Vagina (tissue), 2 donors: Measurements from ENCODE around the gene RRP8. TPM values are rescaled to one million over a fixed set of nuclear protein-coding genes. Genes with fewer than 3 reads are reported as not detected.
A peak's percentile ranks its signal among the peaks of the same experiment; 100 is the strongest.

Source experiments
- DNase-seq, 2 donors: peaks; one replicate each; pipeline ENCODE4 v3.0.0-alpha.2; 2017; ENCODE audit errors: extremely low spot score in 2 of 2
- H3K27ac ChIP-seq: fragments of 200-600 bp; sonication (generic); one replicate; pipeline ENCODE4 v1.5.1; 2019
- H3K27me3 ChIP-seq: fragments of 200-600 bp; sonication (generic); one replicate; pipeline ENCODE4 v1.5.1; 2019
- H3K36me3 ChIP-seq, 2 donors: fragments of 200-600 bp; sonication (generic); one replicate each; pipeline ENCODE4 v1.5.1; 2017 to 2019
- H3K4me1 ChIP-seq: fragments of 200-600 bp; sonication (generic); one replicate; pipeline ENCODE4 v1.5.1; 2019
- H3K4me3 ChIP-seq, 2 donors: fragments of 200-600 bp; sonication (generic); 1 replicate in 1 of 2; 2 replicates in 1 of 2; pipeline ENCODE4 v1.5.1; 2016 to 2019
- H3K9me3 ChIP-seq: fragments of 200-600 bp; sonication (generic); one replicate; pipeline ENCODE4 v1.5.1; 2019
- POLR2A ChIP-seq, 2 donors: fragments of 450-650 bp; IDR thresholded peaks; one replicate each; pipeline ENCODE4 v1.6.1; 2017; ENCODE audit warnings: antibody characterized with exemption in 2 of 2, mild to moderate bottlenecking in 2 of 2, moderate library complexity in 2 of 2
- POLR2AphosphoS5 ChIP-seq, 2 donors: sonication (generic); formaldehyde crosslinking; IDR thresholded peaks; one replicate each; pipeline ENCODE4 v1.9.0; 2017; ENCODE audit warnings: antibody characterized with exemption in 2 of 2, mild to moderate bottlenecking in 2 of 2, low read depth in 1 of 2; ENCODE audit not compliant: insufficient read depth in 1 of 2
- intact Hi-C: fragments of 100-400 bp; cut with DNase I; formaldehyde crosslinking; loops from one replicate; pipeline ENCODE4 v1.15.1; 2023
- total RNA-seq: library from RNA; depleted of rRNA; stranded (reverse); fragments of >200 nt; gene quantifications from one replicate; pipeline ENCODE4 v1.2.3, GENCODE V29; 2016
- TF ChIP-seq, protein P1 (sequence below), 3 experiments: fragments of 450-650 bp in 2 of 3; fragments of 200-600 bp in 1 of 3; sonication (generic) in 1 of 3; IDR thresholded peaks; one replicate each; pipeline ENCODE4 v1.5.1; 2017 to 2019; ENCODE audit warnings: antibody characterized with exemption in 3 of 3, mild to moderate bottlenecking in 2 of 3, moderate library complexity in 2 of 3

Gene RRP8
- total RNA-seq, 1 donor from 2014 or later: 10.3 TPM

DNA sequence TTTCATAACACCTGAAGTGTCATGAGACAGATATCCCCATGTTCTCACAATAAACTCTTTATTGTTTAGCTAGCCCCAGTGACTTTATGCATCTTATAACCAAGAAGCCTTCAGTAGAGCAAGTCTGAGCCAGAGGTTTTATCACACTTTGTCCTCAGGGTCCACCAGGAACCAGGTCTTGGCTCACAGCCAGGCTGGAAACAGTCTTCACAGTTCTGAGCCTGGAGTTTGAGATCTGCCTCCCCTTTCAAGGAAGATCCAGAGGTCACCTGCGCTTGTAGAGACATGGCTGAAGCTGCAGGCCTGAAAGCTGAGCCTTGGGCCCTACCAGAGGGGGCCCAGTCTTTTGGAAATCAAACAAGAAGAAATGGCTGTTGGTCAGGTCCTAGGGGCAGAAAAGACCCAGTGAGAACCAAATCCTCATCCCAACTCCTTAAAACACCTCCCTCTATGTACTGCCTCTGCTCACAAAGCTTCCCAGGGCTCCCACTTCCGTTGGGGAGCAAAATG lies 3.5 kb downstream of the RRP8 start:
- DNase-seq: peak in 1 of 2 donors; percentile 56
- no peak overlapping the region for H3K27ac ChIP-seq
- no peaks in the 10 kb centered on the region for H3K27me3 ChIP-seq
- no peaks in the 10 kb centered on the region for H3K9me3 ChIP-seq
- intact Hi-C loops: loop anchor here (5.0 to 10.0 kb wide), 2 partner anchors 55 to 82 kb away; partner anchors contain the start of genes DCHS1 and MRPL17
- no peak overlapping the region for H3K4me3 ChIP-seq
- peaks cover 0 to 38% of the 10 kb centered on the region in 2 donors for H3K36me3 ChIP-seq
- TF ChIP-seq POLR2AphosphoS5 (IDR thresholded peaks at IDR 0.05; ENCODE audit: insufficient read depth in 1 of 2, low read depth in 1 of 2) (no peak), POLR2A (IDR thresholded peaks at IDR 0.05) (no peak)
- TF ChIP-seq, protein P1, sequence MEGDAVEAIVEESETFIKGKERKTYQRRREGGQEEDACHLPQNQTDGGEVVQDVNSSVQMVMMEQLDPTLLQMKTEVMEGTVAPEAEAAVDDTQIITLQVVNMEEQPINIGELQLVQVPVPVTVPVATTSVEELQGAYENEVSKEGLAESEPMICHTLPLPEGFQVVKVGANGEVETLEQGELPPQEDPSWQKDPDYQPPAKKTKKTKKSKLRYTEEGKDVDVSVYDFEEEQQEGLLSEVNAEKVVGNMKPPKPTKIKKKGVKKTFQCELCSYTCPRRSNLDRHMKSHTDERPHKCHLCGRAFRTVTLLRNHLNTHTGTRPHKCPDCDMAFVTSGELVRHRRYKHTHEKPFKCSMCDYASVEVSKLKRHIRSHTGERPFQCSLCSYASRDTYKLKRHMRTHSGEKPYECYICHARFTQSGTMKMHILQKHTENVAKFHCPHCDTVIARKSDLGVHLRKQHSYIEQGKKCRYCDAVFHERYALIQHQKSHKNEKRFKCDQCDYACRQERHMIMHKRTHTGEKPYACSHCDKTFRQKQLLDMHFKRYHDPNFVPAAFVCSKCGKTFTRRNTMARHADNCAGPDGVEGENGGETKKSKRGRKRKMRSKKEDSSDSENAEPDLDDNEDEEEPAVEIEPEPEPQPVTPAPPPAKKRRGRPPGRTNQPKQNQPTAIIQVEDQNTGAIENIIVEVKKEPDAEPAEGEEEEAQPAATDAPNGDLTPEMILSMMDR (IDR thresholded peaks at IDR 0.05): no peak
- H3K4me1 ChIP-seq: peaks cover 37% of the 10 kb centered on the region

DNA sequence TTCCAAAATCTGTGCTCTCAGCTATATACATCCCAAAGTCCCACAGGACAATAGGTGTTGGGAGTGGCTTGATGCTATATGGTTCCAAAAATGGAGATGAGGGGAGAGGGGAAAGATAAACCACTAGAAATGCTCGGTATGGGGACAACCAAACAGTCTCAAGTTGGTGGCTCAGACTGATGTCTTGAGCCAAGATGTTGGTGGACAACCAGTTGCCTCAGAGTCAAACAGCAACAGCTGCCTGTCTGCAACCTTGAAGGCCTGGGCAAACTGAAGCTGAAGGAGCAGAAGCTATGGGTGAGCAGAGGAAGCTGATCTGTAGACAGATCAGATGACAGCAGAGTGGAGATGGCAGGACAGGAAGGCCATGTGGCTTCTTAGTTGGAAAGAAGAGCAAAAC lies 4.0 kb downstream of the RRP8 start:
- Histone ChIP-seq H3K9me3 (no peaks in the 10 kb centered on the region), H3K4me1 (peaks cover 32% of the 10 kb centered on the region), H3K27ac (no peak overlapping the region), H3K27me3 (no peaks in the 10 kb centered on the region), H3K4me3 (no peak overlapping the region), H3K36me3 (peaks cover 0 to 38% of the 10 kb centered on the region in 2 donors)
- DNase-seq: peak in 1 of 2 donors; percentile 65
- no peak for TF ChIP-seq POLR2AphosphoS5 (IDR thresholded peaks at IDR 0.05; ENCODE audit: insufficient read depth in 1 of 2, low read depth in 1 of 2)
- TF ChIP-seq POLR2A (IDR thresholded peaks at IDR 0.05): no peak
- TF ChIP-seq, protein P1 (IDR thresholded peaks at IDR 0.05): no peak
- intact Hi-C loops: no loop called here

DNA sequence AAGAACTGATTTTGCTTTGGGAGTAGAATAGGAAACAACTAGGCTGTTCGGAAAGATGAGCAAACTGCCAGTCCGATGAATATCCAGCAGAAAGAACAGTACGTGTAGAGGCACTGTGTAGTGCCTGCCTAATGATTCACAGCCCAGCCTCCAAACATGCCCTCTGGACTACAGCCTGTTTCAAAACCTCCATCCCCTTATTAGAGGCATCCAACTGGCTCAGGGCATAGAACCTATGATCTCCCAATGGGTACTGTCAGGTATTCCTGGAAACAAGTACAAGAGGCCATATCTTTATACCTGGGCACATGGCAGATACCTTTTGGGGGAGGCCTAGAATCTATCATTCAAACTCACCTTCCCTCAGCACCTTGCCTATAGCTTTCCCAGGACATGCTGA lies 4.9 kb downstream of the RRP8 start:
- peak in 1 of 2 donors; percentile 22 for DNase-seq
- H3K4me1 ChIP-seq: peaks cover 32% of the 10 kb centered on the region
- peaks cover 0 to 38% of the 10 kb centered on the region in 2 donors for H3K36me3 ChIP-seq
- H3K27ac ChIP-seq: no peak overlapping the region
- TF ChIP-seq, protein P1 (IDR thresholded peaks at IDR 0.05): no peak
- TF ChIP-seq POLR2A (IDR thresholded peaks at IDR 0.05) (no peak), POLR2AphosphoS5 (IDR thresholded peaks at IDR 0.05; ENCODE audit: insufficient read depth in 1 of 2, low read depth in 1 of 2) (no peak)
- intact Hi-C loops: no loop called here
- H3K27me3 ChIP-seq: no peaks in the 10 kb centered on the region
- no peak overlapping the region for H3K4me3 ChIP-seq
- no peaks in the 10 kb centered on the region for H3K9me3 ChIP-seq

DNA sequence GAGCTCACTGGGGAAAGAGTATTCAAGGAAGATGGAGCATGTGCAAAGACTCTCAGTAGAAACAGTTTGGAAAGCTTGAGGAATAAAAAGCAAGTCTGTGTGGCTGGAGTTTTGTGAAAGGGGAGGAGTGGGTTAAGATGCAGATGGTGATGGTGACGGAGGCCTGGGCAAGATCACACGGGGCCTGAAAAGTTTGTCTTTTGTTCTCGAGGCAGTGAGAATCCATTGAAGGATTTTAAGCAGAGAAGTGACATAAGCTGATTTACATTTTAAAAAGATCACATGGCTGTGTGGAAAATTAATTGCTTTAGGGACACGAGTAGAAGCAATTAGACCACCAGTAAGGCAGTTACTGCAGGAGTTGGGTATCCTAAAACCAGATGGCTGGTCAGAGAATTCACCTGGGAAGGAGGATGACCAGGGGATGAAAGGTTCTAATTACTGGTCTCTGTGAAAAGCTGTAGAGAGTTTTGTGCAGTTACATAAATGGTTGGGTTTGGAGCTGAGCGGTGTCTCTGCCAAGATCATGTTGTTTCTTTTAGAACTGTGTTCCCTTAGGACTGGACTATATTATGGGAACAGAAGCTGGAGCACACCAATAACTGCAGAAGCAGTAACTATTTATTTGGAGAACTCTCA lies 7.1 kb downstream of the RRP8 start:
- Histone ChIP-seq H3K27ac (peak overlapping the region; percentile 29), H3K9me3 (no peaks in the 10 kb centered on the region), H3K27me3 (no peaks in the 10 kb centered on the region), H3K4me1 (peaks cover 17% of the 10 kb centered on the region), H3K4me3 (no peak overlapping the region), H3K36me3 (peaks cover 0 to 47% of the 10 kb centered on the region in 2 donors)
- intact Hi-C loops: no loop called here
- DNase-seq: peak in 1 of 2 donors; percentile 47
- TF ChIP-seq, protein P1 (IDR thresholded peaks at IDR 0.05): no peak
- TF ChIP-seq POLR2A (IDR thresholded peaks at IDR 0.05): no peak
- TF ChIP-seq POLR2AphosphoS5 (IDR thresholded peaks at IDR 0.05; ENCODE audit: insufficient read depth in 1 of 2, low read depth in 1 of 2): no peak
